Suppressor macrophage treated with lipopolysaccharide for 4 hours (primary cell): ENCODE measurements around the gene KLC4.
"Not testable (repeated sequence)": the region's sequence is repeated elsewhere in the genome, so short reads cannot be mapped to it uniquely, and the experiment has no call there.

Source experiments
- DNase-seq: peaks from one replicate; pipeline ENCODE4 v3.0.0-alpha.2; 2020

KLC4 gene

DNA sequence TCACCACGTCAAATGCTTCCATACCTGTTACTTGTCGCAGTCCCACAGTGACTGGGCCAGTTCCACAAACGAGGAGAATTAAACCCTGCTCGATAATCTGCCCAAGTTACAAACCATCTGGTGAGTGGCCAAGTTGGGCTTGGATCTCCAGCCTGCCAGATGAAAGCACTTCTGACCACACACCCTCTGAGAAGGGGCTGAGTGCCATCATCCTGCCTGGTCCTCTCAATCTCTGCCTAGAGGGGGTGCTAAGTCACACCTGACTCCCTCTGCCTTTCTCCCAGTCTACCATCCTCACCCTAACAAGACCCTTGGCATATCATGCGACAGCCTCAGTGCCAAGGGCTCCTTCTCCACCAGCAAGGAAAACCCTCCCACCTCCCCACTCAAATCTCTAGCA is 22.2 kb upstream of the KLC4 start:
- DNase-seq, result no peak

DNA sequence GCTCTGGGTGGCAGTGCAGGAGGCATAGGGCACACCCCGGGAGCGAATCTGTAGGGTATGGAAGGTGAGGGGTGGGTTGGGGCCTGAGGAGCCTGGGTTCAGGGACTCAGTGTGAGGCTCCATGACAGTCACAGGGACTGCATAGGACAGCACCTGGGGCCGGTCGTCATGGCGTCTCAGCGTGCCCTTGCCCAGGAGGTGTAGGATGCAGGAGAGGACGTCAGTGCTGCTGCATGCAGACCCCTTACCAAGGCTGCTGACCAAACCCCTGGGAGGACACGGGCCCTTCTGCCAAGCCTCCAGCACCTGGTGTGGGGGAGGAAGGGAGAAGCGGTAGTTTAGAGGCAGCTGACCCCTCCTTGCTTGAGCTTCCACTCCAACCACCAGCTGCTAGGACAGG is 21.7 kb upstream of the KLC4 start:
- no peak for DNase-seq

DNA sequence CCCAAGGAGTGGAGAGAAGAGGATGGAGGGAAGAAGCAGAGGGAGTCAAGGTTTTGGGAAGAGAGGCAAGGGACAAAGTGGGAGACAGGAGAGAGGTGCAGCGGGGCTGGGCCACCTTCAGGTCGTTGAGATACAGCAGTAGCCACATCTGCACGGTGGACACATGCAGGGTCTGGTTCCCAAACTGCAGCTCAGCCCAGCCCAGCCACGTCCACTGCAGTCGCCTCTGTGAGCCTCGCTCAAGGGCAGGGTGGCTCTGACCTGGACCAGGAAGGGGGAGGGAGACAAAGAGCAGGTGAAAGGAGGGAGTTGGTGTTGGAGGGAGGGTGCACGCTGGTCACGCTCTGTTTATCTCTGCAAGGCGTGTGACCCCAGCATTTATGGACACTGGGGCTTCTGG is 20.7 kb upstream of the KLC4 start:
- DNase-seq, result no peak

DNA sequence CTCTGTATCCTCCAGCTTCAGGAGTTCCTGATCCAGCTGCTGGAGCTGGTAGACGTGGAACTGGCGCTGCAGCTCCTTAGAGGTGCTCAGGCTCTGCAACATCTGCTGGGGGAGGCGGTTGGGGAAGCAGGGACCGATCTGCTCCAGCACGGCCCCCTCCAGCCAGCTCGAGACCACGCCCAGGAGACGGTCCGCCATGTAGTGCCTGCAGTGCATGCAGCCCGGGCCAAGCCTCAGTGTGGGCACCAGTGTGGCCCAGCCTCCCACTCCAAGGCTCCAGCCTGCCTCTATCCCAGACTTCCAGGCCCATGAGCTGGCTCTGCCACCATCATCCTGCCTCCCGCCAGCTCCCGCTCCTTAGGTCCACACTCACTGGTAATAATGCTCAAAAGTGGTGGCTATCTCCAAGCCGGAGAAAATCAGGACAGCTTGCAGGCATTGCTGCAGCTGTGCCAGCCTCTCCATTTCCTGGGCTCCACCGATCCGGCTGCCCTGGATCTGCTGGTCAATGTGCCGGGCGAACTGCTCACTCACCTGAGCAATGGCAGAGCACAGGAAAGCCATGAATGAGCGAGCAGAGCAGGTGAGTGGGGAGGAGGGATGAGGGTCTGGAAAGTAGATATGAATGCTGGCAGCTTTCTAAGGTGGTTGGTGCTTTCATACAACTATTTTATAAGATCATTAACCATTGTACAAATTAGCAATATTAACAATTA is 18.7 kb upstream of the KLC4 start:
- DNase-seq, result no peak

DNA sequence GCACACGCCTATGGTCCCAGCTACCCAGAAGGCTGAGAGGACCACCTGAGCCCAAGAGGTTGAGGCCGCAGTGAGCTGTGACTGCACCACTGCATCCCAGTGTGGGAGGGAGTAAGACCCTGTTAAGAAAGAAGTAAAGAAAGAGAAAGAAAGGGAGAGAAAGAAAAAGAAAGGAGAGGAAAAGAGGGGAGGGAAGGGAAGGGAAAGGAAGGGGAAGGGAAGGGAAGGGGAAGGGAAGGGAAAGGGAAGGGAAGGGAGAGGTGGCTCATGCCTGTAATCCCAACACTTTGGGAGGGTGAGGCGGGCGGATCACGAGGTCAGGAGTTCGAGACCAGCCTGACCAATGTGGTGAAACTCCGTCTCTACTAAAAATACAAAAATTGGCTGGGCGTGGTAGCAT is 18.0 kb upstream of the KLC4 start:
- not testable (repeated sequence) for DNase-seq

DNA sequence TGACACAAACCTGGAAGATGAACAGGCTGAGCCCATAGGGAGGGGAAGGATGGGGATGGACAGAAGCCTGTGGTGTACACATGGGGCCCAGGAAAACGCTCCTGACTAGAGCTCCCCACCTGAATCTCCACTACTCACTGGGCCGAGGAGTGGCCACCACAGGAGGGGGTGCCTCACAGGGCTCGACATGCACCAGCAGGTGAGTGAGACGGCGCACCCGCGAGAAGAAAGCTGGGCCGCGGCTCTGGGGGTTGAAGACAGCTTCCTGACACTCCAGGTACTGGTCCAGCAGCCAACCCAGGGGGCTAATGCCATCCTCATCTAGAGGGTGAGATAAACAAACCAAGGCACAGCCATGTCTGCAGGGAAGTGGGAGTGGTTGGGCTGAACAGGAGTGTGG is 16.1 kb upstream of the KLC4 start:
- no peak for DNase-seq

DNA sequence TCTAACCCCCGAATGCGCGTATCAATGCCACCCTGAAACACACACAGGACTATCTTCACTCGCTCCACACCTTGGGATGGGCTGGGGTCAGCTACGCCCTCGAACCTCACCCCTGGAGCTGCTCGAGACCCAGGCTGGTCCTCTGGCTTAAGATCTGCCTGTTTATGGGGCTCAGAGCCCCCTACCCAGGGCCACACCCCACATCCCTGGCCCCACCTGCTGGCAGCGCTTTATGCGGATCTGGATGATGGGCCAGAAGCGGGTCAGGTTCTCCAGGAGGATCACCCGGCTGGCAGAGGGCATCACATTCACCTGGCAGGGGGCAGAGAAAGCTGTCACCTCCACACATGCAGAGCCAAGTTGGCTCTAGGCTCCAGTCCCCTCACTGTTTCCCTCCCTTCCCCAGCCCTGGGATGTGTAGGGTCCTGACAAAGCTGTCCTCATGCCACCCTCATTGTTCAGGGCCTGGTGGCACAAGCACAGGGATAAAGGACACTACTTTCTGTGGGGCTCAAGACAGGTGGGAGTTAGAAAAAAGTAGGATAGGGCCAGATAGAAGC is 14.0 kb upstream of the KLC4 start:
- no peak for DNase-seq

DNA sequence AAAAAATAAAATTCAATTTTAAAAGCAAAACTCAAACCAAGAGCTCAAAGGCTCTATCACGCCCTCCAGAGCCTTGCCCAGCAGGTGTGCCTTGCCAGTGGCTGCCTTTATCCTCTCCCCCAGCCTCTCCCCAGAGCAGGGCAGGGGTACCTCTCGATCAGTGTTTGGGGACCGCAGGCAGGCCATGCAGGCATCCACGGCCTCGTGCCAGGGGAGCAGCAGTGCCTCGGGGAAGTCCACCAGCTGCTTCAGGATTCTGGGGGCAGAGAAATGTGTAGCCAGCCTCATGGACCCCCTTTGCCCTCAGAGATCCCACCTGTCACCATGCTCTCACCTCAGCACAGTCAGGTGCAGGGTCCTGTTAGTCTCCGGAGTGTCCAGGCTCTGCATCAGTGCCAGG is 11.4 kb upstream of the KLC4 start:
- no peak for DNase-seq

DNA sequence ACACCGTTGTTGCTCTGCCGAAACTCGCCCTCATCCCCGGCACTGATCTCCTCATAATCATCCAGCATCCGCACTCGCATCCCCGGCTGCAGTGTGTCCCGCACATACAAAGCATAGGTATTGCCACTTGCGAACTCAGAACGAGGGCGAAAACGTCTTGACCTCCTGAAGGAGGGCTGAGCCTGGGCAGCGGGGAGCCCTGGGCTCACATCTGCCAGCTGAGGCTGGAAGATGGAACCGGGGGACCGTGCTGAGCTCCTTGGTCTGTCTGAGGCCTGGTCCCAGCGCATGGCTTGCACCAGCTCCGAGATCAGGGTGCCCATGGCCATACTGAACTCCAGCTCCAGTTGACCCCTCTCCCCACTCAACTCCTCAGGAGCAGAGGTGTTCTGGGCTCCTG is 8.4 kb upstream of the KLC4 start:
- no peak for DNase-seq

DNA sequence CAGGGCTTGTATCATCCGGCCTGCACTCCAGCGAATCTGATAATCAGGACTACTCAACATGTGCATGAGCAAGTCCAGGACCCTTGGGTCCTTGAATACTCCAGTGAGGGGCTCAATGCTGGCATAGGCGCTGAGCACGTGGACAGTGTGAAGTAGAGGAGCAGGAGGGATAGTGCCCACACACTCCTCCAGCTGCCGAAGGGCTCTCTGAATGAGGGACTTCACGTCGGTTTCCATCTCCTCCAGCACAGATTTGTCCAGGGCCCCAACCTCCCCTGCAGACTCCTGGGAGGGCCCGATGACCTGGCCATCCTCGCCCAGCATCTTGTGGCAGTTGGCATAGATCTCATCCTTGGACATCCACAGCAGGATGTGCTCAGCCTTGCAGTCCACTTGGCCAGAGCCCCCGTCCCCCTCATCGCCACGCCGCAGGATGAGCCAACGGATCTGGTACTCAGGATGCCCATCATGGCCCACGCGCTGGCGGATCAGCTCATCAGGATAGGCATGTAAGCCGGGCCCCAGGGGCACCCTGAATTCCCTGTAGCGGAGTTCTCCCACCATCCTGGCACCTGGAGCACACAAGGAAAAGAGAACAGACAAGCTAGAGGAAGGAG is 7.1 kb upstream of the KLC4 start:
- DNase-seq, result no peak

DNA sequence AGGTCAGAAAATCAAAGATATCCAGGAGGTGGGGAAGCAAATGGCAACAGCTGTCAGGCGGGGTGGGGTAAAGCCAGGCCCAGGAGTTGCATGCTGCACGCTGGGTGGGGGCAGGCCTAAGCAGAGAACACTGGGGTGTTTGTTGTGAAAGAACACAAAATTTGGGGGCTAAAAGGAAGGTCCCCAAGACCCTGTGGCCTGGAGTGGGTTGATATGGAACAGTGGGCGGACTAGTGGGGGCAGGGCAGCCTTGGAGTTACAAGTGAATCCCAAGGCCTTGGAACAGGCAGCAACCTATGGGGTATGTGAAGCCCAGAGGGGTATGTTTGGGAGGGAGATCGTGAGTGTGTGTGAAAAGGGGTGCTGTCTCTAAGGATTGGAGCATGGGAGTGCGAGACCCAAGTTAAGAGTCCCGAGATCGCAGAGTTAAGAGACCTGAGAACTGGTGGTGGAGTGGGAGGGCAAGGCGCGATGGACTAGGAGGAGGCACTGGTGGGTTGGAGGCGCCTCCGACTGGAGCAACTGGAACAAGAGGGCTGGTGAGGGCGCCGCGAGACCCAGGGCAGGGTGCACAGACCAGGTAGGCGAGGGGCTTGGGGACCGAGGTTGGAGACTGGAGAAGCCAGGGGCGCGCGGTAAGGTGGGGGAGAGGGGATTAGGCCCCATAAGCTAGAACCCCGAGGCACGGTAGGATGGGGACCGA is 6.4 kb upstream of the KLC4 start:
- DNase-seq, result no peak

DNA sequence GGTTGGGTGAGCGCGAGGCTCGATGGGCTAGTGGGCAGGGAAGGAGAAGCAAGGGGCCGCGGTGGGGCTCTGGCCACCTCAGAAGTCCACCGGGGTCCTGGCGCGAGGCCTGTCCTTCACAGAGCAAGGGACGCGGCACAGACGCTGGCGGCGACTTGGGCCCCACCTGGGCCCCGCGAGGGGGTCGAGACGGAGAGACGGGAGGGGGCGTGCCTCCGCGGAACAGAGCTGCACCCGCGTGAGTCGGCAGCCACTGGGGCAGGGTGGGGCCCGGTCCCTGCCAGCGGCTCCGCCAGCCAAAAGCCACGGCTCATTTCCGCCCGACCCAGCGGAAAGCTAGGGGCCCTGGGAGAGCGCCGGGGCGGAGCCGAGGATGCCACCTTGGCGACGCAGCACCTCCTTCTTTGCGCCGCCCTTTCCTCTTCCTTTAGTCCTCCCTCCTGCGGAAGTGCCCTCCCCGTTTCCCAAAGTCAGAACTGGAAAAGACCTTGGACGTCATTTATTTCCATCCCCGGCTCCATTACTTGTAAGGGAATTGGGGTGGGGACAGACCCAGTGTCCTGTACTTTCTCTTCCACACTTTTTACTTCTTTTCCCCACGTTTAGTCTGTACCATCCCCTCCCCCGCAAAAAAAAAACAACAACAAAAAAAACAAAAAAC is 5.8 kb upstream of the KLC4 start, which contains the start of gene CUL7:
Gene CUL7 (minus strand): TSS at position 307 of the 661 bp plus-strand sequence. CDS start 1,063 bp downstream, outside the sequence.
- DNase-seq, result peak; percentile 95

DNA sequence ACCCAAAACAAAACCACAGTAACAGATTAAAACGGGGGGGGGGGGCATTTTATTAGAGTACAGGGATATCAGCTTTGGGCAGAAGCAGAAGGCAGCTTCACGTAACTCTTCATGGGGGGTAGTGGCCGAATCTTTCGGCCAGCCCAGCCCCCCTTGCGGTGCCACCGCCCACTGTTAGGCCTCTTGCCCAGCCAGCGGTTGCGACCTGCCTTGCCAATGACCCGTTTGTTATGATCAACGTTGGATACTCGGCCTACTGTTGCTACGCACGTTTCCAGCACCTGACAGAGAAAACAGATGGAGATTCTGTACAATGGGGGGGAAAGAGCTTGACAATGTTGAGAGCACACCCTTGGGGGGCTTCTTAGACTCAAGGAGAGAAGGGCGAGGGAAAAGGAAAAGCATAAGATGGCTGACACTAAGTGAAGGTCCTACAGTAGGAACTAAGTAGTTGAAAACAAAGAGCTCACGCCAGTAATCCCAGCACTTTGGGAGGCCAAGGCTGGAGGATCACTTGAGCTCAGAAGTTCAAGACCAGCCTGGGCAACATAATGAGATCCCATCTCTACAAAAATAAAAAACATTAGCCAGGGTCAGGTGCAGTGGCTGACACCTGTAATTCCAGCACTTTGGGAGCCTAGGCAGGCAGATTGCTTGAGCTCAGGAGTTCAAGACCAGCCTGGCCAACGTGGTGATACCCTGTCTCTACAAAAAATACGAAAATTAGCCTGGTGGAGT is 5.1 kb upstream of the KLC4 start:
- DNase-seq, result no peak

DNA sequence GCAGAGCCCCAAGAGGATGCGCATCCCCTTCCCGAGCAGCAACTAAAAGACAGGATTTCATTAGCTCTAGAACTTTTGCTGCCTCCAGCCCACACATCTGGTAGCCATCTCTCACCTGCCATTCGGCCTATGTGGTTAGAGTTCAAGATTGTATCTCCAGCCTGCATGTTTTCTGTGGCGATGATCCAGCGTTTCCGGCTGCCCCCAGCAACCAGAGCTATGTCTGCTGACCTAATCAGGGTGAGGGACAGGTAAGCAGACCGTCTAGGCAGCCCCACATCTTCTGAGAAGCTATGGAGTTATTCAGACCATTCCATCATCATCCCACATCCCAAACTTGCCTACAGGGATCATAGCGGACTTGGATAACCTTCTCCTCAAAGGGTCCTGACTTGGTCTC is 3.5 kb upstream of the KLC4 start:
- DNase-seq, result no peak

DNA sequence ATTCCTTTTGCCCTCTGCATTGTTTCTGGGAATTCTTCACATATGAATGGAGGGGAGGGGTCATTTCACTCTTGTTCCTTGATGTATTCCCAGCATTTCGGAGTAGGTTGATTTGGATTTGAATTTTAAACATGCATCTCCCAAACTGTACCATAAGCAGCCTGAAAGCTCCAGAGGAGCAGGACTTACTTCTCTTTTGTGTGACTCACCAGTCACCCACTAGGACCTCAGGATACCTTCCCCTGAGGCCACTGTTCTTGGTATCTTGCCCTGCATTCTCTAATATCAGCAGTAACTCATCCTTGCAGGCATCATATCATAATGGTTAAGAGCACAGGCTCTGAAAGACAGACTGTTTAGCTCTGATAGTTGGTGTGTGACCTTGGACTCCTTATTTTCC is 900 bp upstream of the KLC4 start:
- DNase-seq, result no peak

DNA sequence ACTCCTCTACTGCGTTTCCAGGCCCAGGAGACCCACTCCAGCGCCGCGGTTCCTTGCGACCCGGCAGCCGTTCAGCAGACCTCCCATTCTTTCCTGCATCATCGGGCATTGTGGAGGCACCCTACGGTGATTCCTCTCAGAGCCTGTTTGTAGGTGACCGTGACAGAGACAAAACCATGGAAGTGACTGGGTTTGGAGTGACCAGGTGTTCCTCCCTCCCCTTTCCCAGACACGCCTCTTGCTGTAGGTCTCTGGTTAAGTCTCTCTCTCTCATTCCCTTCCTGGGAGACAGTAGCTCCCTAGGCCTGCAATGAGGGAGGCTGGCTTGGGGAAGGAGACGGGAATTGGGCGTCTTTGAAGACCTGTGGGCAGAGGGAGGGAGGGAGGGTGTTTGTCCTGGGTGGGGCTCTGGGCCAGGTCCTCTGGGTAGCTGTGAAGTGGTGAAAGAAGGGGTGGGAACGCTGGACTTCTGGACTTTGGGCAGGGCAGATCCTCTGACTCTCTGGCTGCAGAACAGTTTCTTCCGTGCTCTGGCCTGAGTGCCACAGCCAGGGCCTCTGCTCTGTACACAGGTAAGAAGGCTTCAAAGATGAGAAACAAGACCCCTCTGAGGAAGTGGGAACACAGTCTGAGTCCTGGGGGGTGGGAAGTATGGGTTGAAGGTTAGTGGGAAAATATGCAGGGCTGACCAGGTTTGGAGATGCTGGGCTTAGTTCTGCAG is 763 bp downstream of the KLC4 start:
- DNase-seq, result no peak

DNA sequence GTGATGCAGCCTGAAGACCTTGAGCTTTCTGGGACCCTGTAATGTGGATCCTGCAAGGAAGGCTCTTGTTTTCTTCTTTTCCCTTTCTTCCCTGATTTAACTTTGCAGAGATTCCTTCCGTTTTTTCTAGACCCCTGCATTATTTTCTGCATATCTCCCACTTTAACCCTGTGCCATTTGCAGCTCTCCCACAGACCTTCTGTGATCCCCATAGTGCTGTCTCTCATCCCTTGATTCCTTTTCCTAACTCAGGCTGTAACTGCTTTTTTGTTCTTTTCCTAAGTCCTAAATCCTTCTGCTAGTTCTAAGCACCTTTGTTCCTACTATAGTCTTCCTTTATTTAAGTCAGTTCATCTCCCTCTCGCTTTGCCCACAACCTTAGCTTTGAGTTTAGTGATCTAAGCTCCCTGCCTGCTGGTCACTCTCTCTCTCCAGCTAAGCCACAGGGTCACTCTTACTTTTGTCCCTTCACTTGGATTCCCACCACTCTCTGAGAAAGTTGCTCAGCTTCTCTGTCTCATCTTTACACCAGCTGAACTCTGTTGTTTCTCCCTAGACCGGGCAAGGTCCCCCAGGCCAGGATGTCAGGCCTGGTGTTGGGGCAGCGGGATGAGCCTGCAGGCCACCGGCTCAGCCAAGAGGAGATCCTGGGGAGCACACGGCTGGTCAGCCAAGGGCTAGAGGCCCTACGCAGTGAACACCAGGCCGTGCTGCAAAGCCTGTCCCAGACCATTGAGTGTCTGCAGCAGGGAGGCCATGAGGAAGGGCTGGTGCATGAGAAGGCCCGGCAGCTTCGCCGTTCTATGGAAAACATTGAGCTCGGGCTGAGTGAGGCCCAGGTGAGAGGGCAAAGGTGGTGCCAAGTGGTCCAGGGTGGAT is 1.6 kb downstream of the KLC4 start:
- no peak for DNase-seq

DNA sequence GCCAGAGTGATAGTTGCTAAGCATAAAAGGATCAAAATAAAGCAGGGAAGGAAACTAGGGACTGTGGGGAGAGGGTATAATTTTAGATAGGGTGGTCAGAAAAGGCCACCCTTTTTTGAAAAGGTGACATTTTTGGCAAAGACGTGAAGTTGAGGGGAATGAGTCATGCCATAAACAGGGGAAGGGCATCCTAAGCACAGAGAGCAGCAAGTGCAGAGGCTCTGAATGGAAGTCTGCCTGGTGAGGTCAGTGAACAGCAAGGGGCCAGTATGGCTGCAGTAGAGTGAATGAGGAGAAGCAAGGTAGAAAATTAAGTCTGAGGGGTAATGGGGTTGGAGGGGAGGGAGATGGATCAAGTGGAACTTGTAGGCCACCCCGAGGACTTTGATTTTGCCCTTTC is 2.4 kb downstream of the KLC4 start:
- no peak for DNase-seq

DNA sequence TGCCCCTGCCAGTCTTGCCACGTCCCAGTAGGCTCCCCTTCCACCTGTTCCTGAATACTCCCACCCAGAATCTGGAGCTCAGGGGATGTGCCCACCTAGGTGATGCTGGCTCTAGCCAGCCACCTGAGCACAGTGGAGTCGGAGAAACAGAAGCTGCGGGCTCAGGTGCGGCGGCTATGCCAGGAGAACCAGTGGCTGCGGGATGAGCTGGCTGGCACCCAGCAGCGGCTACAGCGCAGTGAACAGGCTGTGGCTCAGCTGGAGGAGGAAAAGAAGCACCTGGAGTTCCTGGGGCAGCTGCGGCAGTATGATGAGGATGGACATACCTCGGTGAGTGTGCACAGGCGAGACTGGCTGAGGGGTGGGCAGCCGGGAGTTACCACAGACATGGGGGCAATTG is 3.4 kb downstream of the KLC4 start:
- DNase-seq, result no peak

DNA sequence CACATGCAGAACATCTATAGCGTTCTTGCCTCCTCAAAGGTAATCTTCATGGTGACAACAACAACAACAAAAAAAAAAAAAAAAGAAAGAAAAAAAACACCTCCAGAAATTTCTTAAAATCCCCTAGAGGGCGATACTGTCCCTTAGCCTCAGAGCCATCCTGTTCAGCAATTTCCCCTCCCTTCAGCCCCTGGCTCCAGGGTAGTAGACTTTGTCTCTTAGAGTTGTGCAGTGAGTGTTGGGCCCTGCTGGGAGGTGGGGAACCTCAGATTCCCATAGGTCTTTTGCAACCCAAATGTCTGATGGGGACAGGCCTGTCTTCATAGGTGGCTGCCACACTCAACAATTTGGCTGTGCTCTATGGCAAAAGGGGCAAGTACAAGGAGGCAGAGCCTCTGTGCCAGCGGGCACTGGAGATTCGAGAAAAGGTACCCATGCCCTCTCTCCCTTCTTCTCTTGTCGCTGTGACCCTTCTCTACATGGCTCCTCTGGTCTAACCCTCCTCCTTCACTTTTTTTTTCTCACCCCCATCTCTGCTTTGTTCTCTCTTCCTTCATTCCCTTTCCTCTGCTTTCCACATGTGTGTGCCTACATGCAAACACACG is 10.7 kb downstream of the KLC4 start:
- peak; percentile 35 for DNase-seq
